HepG2 (cell line): ENCODE results near the gene ZMIZ1. TPM values are rescaled to one million over a fixed set of nuclear protein-coding genes. Genes with fewer than 3 reads are reported as not detected.

ENCODE experiments used
- ATAC-seq: fragments of 200-7000 bp; cut with Tn5 transposase; 3 replicates; pipeline ENCODE4 v1.9.1; 2020; ENCODE audit warnings: mild to moderate bottlenecking, moderate library complexity
- BruUV-seq: library from RNA; stranded (reverse); fragments of 400-500 nt; replicated peaks from 2 replicates; lab custom pipeline; 2021; lab: Mats Ljungman, UMichigan
- CTCF ChIA-PET: fragments of 300-600 bp; formaldehyde crosslinking; extraction: SDS; loops from one replicate; lab custom pipeline; 2021; ENCODE audit warnings: low total read pairs, inconsistent platforms, low intra/inter-chr PET ratio; lab: Yijun Ruan, JAX
- POLR2A ChIA-PET: fragments of 350-600 bp; sonication (Branson Sonifier 250); formaldehyde crosslinking; loops from one replicate; lab custom pipeline; 2020; ENCODE audit warnings: antibody characterized with exemption, inconsistent platforms; lab: Yijun Ruan, JAX
- DNase-seq: peaks from one replicate; pipeline ENCODE4 v3.0.0-alpha.2; 2015; ENCODE audit warnings: low spot score
- FAIRE-seq: peaks from 3 replicates; lab custom pipeline; 2011; peaks lifted over from hg19 to GRCh38; lab: Jason Lieb, UNC
- H2AFZ ChIP-seq: one replicate; pipeline ENCODE4 v1.6.1; 2011; ENCODE audit warnings: low read length, inconsistent platforms
- H3K27ac ChIP-seq: fragments of 300-600 bp; 3 replicates; pipeline ENCODE4 v1.8.0; 2011; ENCODE audit warnings: mixed run types, mild to moderate bottlenecking, mixed read lengths, low read length, inconsistent platforms; ENCODE audit not compliant: insufficient read depth; ENCODE audit errors: extremely low read length
- H3K27me3 ChIP-seq, 2 experiments: fragments of 200-600 bp in 1 of 2; 2 replicates in 1 of 2; 3 replicates in 1 of 2; pipeline versions ENCODE4 v1.6.0 to v1.8.0; 2011; ENCODE audit warnings: low read length in 2 of 2, mild to moderate bottlenecking in 2 of 2, moderate library complexity in 2 of 2, inconsistent platforms in 1 of 2; ENCODE audit not compliant: insufficient read depth in 2 of 2, control insufficient read depth in 1 of 2
- H3K36me3 ChIP-seq, 2 experiments: fragments of 200-600 bp in 1 of 2; replicated peaks in 1 of 2; 2 replicates in 1 of 2; 3 replicates in 1 of 2; pipeline versions ENCODE4 v1.5.1 to v1.8.0; 2011; ENCODE audit warnings: low read length in 2 of 2, inconsistent platforms in 1 of 2; ENCODE audit not compliant: insufficient read depth in 2 of 2, control insufficient read depth in 1 of 2
- H3K4me1 ChIP-seq: 2 replicates; pipeline ENCODE4 v1.5.1; 2012; ENCODE audit warnings: low read length, inconsistent platforms; ENCODE audit not compliant: insufficient read depth
- H3K4me2 ChIP-seq: 2 replicates; pipeline ENCODE4 v1.6.0; 2011; ENCODE audit warnings: low read depth, low read length, inconsistent platforms
- H3K4me3 ChIP-seq, 3 experiments: fragments of 200-600 bp in 1 of 3; sonication (generic), shearing (Covaris generic) in 1 of 3; replicated peaks in 1 of 3; 2 replicates each; pipeline ENCODE4 v1.5.1; 2011 to 2016; ENCODE audit warnings: low read length in 3 of 3, inconsistent platforms in 2 of 3, low read depth in 2 of 3, mild to moderate bottlenecking in 2 of 3, control low read depth in 1 of 3, mixed read lengths in 1 of 3; ENCODE audit not compliant: insufficient read depth in 1 of 3
- H3K79me2 ChIP-seq: one replicate; pipeline ENCODE4 v1.6.1; 2011; ENCODE audit warnings: low read length, inconsistent platforms; ENCODE audit not compliant: insufficient read depth
- H3K9ac ChIP-seq: 2 replicates; pipeline ENCODE4 v1.6.0; 2011; ENCODE audit warnings: mild to moderate bottlenecking, low read depth, low read length, inconsistent platforms; ENCODE audit not compliant: insufficient read depth
- H3K9me3 ChIP-seq: 2 replicates; pipeline ENCODE4 v1.5.1; 2012; ENCODE audit warnings: mild to moderate bottlenecking, low read length
- H4K20me1 ChIP-seq: 2 replicates; pipeline ENCODE4 v1.6.0; 2011; ENCODE audit warnings: inconsistent platforms, mild to moderate bottlenecking, low read length, moderate library complexity; ENCODE audit not compliant: insufficient read depth
- HIVEP1 ChIP-seq: sonication (generic); formaldehyde crosslinking; IDR thresholded peaks from 2 replicates; pipeline ENCODE4 v1.4.0; 2020; ENCODE audit warnings: mild to moderate bottlenecking, missing genetic modification reagents
- JARID2 ChIP-seq: sonication (generic); formaldehyde crosslinking; IDR thresholded peaks from 2 replicates; pipeline ENCODE4 v1.8.1; 2023; ENCODE audit warnings: missing genetic modification reagents, inconsistent platforms; ENCODE audit not compliant: insufficient replicate concordance
- PHB2 ChIP-seq: fragments of 450-650 bp; IDR thresholded peaks from 2 replicates; pipeline ENCODE4 v1.6.1; 2018; ENCODE audit not compliant: partially characterized antibody
- POLR2A ChIP-seq, 2 experiments: IDR thresholded peaks; 2 replicates each; pipeline ENCODE4 v1.6.1; 2011; ENCODE audit warnings: low read depth in 2 of 2, low read length in 2 of 2, mild to moderate bottlenecking in 1 of 2, moderate library complexity in 1 of 2; ENCODE audit not compliant: insufficient read depth in 1 of 2
- RBFOX2 ChIP-seq: fragments of 200-400 bp; formaldehyde crosslinking; IDR thresholded peaks from 2 replicates; pipeline ENCODE4 v1.6.1; 2017; ENCODE audit warnings: low read depth, mild to moderate bottlenecking, low read length
- RBM22 ChIP-seq: fragments of 200-400 bp; formaldehyde crosslinking; optimal IDR thresholded peaks from 2 replicates; pipeline ENCODE3; 2017; ENCODE audit warnings: mild to moderate bottlenecking, low read length, moderate library complexity
- SYNCRIP ChIP-seq: fragments of 200-400 bp; formaldehyde crosslinking; IDR thresholded peaks from 2 replicates; pipeline ENCODE4 v1.6.1; 2018; ENCODE audit warnings: mild to moderate bottlenecking, low read depth, low read length; ENCODE audit not compliant: insufficient read depth
- YEATS2 ChIP-seq: sonication (generic); formaldehyde crosslinking; IDR thresholded peaks from 2 replicates; pipeline ENCODE4 v1.4.0; 2020; ENCODE audit warnings: missing genetic modification reagents, borderline replicate concordance
- ZC3H13 ChIP-seq: sonication (generic); formaldehyde crosslinking; IDR thresholded peaks from 2 replicates; pipeline ENCODE4 v1.8.1; 2023; ENCODE audit warnings: mild to moderate bottlenecking, missing genetic modification reagents, moderate library complexity
- ZNF260 ChIP-seq: sonication (generic); formaldehyde crosslinking; IDR thresholded peaks from 2 replicates; pipeline ENCODE4 v1.4.0; 2020; ENCODE audit warnings: missing genetic modification reagents, low read depth, mild to moderate bottlenecking, borderline replicate concordance
- ZNF383 ChIP-seq: sonication (generic); formaldehyde crosslinking; IDR thresholded peaks from 2 replicates; pipeline ENCODE4 v1.4.0; 2020; ENCODE audit warnings: missing genetic modification reagents, mild to moderate bottlenecking, borderline replicate concordance
- WGBS: methylation state at CpG from one replicate; pipeline ENCODE4 v1.1.6; 2017; ENCODE audit warnings: low lambda C conversion rate; 5-methylcytosine and 5-hydroxymethylcytosine counted together
- in situ Hi-C: cut with HindIII; loops from 2 replicates; pipeline ENCODE4 v1.10.0; 2017; ENCODE audit warnings: low pct_unique_long_range_greater_than_20kb; ENCODE audit not compliant: extremely low pct_ligation_motif_present
- intact Hi-C: fragments of 100-400 bp; cut with micrococcal nuclease; formaldehyde crosslinking; loops from one replicate; pipeline ENCODE4 v1.10.0; 2022; ENCODE audit not compliant: unreplicated experiment
- polyA plus RNA-seq, 8 experiments: library from polyadenylated mRNA; depleted of rRNA in 3 of 8; stranded (reverse) in 7 of 8; unstranded in 1 of 8; fragments of >200 nt; fragmentation: Illumina TruSeq in 4 of 8; extraction: Trizol in 4 of 8; gene quantifications; 2 replicates each; pipeline versions ENCODE4 v1.2.1 to v1.2.3, GENCODE V29; 2011 to 2016; ENCODE audit warnings: low read depth in 4 of 8, missing spikeins in 1 of 8, mixed read lengths in 1 of 8; ENCODE audit not compliant: insufficient read depth in 1 of 8
- total RNA-seq, 5 experiments: library from RNA; depleted of rRNA; stranded (reverse); fragments of >200 nt; fragmentation: Illumina TruSeq; extraction: Trizol; gene quantifications; 2 replicates each; pipeline ENCODE4 v1.2.3, GENCODE V29; 2016; ENCODE audit warnings: low read depth in 1 of 5
- TF ChIP-seq, protein P1 (sequence below): sonication (generic); formaldehyde crosslinking; IDR thresholded peaks from 2 replicates; pipeline ENCODE4 v1.8.0; 2022; ENCODE audit warnings: missing genetic modification reagents, mild to moderate bottlenecking, borderline replicate concordance
- TF ChIP-seq, protein P2 (sequence below): sonication (generic); formaldehyde crosslinking; IDR thresholded peaks from 2 replicates; pipeline ENCODE4 v1.8.1; 2023; ENCODE audit warnings: mild to moderate bottlenecking, inconsistent platforms, moderate library complexity, missing genetic modification reagents, borderline replicate concordance

Gene ZMIZ1
- total and polyA plus RNA-seq, 2 of the 13 experiments (the other 11 are each of a cell fraction or from before 2014, with no cell fraction given), result 5.3 to 10.2 TPM

DNA sequence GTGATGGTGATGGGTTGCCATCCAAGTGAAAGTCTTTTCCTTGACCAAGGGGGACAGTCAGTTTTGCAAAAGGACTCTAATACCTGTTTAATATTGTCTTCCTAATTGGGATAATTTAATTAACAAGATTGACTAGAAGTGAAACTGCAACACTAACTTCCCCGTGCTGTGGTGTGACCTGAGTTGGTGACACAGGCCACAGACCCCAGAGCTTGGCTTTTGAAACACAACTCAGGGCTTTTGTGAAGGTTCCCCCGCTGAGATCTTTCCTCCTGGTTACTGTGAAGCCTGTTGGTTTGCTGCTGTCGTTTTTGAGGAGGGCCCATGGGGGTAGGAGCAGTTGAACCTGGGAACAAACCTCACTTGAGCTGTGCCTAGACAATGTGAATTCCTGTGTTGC, 285.4 kb downstream of the ZMIZ1 start (continued):
- TF ChIP-seq RBFOX2 (0 out of 2 replicates have a peak, but pooled peaks have one; percentile 37), ZNF260 (no peak), POLR2A (IDR thresholded peaks at IDR 0.05; ENCODE audit: insufficient read depth in 1 of 2, low read depth in 2 of 2, low read length in 2 of 2) (0 out of 4 replicates have a peak, but pooled peaks of 1 of the 2 experiments have one; percentile 12), SYNCRIP (no peak), JARID2 (CRISPR knock-in tag) (no peak)

DNA sequence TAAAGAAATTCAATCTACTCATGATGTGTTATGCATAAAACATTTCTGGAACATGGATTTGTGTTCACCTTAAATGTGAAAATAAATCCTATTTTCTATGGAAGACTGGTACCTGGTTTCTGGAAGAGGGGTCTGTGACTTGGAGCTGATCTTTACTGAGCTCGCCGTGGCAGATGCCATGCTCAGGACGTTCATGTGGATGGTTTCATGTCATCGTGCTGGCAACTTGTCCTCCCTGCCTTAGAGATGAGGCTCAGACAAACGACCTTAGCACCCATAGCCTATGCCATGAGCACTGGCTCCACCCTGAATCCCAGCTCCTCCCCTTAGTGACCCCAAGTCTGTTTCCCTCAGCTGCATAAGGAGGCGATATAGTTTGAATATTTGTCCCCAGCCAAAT, 285.8 kb downstream of the ZMIZ1 start:
- TF ChIP-seq, protein P1, sequence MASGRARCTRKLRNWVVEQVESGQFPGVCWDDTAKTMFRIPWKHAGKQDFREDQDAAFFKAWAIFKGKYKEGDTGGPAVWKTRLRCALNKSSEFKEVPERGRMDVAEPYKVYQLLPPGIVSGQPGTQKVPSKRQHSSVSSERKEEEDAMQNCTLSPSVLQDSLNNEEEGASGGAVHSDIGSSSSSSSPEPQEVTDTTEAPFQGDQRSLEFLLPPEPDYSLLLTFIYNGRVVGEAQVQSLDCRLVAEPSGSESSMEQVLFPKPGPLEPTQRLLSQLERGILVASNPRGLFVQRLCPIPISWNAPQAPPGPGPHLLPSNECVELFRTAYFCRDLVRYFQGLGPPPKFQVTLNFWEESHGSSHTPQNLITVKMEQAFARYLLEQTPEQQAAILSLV (CRISPR knock-in tag), result no peak
- no peak for TF ChIP-seq ZNF383 (CRISPR knock-in tag)
- TF ChIP-seq YEATS2 (CRISPR knock-in tag), result no peak
- 0 out of 2 replicates have a peak, but pooled peaks have one; percentile 46 for TF ChIP-seq ZC3H13 (CRISPR knock-in tag)
- peak in 1 of 2 experiments; percentile 24; a peak in 2 of 4 replicates for TF ChIP-seq POLR2A (IDR thresholded peaks at IDR 0.05; ENCODE audit: insufficient read depth in 1 of 2, low read depth in 2 of 2, low read length in 2 of 2)
- TF ChIP-seq HIVEP1 (CRISPR knock-in tag), result no peak
- peak; percentile 60 for TF ChIP-seq RBM22
- no peak for TF ChIP-seq PHB2
- TF ChIP-seq, protein P2, sequence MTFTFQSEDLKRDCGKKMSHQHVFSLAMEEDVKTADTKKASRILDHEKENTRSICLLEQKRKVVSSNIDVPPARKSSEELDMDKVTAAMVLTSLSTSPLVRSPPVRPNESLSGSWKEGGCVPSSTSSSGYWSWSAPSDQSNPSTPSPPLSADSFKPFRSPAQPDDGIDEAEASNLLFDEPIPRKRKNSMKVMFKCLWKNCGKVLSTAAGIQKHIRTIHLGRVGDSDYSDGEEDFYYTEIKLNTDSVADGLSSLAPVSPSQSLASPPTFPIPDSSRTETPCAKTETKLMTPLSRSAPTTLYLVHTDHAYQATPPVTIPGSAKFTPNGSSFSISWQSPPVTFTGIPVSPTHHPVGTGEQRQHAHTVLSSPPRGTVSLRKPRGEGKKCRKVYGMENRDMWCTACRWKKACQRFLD (CRISPR knock-in tag), result no peak
- no peak for FAIRE-seq
- no peak for ATAC-seq
- in situ Hi-C loops (no loop called here), intact Hi-C loops (no loop called here)
- Histone ChIP-seq H3K9ac (no peak overlapping the region), H3K27me3 (no peaks in the 10 kb centered on the region), H3K79me2 (peaks cover 13% of the 10 kb centered on the region), H3K9me3 (no peaks in the 10 kb centered on the region), H4K20me1 (peaks cover 40% of the 10 kb centered on the region), H3K4me2 (no peak overlapping the region), H2AFZ (no peak overlapping the region), H3K36me3 (peaks cover 32 to 68% of the 10 kb centered on the region in 2 experiments), H3K4me3 (no peak overlapping the region), H3K27ac (no peak overlapping the region), H3K4me1 (peaks cover 66% of the 10 kb centered on the region)
- DNase-seq, result no peak
- WGBS, result 87% methylated on average over 6 of the region's 6 CpGs
- ChIA-PET CTCF (no interaction called here), POLR2A (interaction anchor here (1.2 to 2.9 kb wide), 3 partner anchors 8 to 19 kb away, joined by 3 to 9 read pairs (median 4); no protein-coding TSS in a partner anchor)
- BruUV-seq, result no TSS peak
